Measurements from ENCODE around the gene CCNC. TPM values are rescaled to one million over a fixed set of nuclear protein-coding genes. Genes with fewer than 3 reads are reported as not detected.
A peak's percentile ranks its signal among the peaks of the same experiment; 100 is the strongest.

Gene CCNC
- polyA plus RNA-seq, 4 donors, result 76.6 to 93.8 (median 92.0) TPM

DNA sequence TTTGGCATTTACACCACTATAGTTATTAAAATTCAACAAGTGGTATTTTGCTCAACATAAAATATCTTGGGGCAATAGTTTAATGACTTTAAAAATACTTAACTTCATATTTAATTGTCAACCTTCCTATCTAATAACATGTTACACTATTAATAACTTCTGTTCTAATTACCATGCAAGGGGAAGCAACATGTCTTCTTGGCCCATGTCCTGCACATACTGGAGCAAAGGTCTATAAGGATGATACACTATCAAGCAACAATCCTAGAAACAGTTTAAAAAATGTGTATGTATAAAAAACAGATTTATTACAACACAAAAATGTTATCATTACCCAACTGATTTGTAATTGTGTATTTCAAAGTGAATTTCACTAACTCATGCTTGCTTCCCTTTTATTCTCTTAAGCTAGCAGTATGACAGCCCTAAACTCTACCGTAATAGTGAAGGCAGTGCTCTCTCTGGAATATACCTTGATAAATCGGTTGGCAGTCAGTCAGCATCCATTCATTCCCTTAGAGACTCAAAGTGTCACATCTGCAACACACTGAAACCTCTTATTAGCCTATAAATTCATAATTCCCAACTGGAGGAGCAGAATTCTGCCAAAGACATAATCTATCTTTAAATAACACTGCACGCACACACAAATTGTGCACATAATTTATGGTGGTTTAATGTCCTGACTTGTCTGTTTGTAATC is 18.3 kb downstream of the CCNC start:
- no peak for DNase-seq (ENCODE audit: low read depth in 4 of 4, low spot score in 3 of 4)

DNA sequence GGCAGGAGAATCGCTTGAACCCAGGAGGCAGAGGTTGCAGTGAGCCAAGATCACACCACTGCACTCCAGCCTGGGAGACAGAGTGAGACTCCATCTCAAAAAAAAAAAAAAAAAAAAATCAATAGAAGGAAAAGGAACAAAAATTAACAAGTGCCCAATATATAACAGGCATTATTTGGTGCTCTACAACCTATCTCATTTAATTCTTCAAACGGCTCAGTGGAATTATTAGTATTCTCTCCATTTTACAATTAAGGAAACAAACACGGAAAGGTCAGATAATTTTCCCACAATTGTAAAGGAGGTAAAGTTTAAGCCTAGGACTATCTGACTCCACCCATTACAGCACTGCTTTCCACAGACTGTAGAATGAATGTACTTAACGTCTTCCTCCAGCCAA is 19.8 kb downstream of the CCNC start:
- no peak for DNase-seq (ENCODE audit: low read depth in 4 of 4, low spot score in 3 of 4)

GRCh38 chr6:99547526-99547925 is 20.9 kb downstream of the CCNC start:
- no peak for DNase-seq (ENCODE audit: low read depth in 4 of 4, low spot score in 3 of 4)

GRCh38 chr6:99545442-99545841 is 23.0 kb downstream of the CCNC start:
- no peak for DNase-seq (ENCODE audit: low read depth in 4 of 4, low spot score in 3 of 4)

DNA sequence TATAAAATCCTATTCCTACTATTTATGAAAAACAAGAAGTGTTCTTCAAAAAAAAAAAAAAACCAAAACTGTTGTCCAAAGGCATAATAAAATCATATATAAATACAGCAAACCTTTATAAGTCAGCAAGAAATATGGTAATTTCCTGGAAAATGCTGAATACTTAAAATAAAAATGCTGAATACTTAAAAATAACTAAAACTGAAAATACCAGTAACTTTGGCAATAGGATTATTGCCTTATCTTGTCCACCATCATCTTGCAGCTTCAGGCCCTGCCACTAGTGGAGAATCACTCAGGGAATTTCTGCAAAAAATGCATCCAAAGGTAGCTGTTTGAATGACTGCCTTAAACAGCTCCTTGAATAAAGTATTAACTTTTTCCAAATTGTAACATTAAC is 24.5 kb downstream of the CCNC start:
- no peak for DNase-seq (ENCODE audit: low read depth in 4 of 4, low spot score in 3 of 4)

GRCh38 chr6:99530627-99531026 is 37.8 kb downstream of the CCNC start:
- DNase-seq (ENCODE audit: low read depth in 4 of 4, low spot score in 3 of 4), result no peak

DNA sequence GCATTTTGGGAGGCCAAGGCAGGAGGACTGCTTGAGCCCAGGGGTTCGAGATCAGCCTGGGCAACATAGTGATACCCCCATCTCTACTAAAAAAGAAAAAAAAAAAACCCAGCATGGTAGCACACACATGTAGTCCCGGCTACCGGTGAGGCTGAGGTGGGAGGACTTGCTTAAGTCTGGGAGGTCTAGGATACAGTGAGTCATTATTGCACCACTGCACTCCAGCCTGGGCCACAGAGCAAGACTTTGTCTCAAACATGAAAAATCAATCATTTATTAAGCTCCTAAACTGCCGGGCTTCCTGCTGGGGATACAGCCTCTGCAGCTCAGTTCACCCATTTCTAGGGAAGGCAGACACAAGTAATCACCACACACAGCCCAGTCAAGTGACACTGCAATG is 45.9 kb downstream of the CCNC start:
- no peak for DNase-seq (ENCODE audit: low read depth in 4 of 4, low spot score in 3 of 4)

DNA sequence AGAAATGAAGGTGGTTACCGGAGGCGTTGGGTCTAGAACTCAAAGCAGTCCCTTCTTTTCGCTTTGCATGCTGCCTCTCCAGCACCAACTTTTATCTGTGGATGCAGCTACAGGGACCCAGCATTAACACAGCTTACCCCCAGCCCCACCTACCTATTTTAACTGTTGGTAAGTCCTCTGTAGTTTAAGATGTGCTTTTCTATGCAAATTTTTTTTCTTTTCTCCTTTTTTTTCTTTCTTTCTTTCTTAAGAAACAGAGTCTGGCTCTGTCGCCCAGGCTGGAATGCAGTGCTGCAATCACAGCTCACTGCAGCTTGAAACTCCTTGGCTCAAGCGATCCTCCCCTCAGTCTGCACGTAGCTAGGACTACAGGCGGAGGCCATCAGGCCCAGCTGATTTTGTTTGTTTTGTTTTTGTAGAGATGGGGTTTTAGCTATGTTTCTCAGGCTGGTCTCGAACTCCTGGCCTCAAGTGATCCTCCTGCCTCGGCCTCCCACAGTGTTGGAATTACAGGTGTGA is 46.8 kb downstream of the CCNC start:
- DNase-seq (ENCODE audit: low read depth in 4 of 4, low spot score in 3 of 4), result no peak

DNA sequence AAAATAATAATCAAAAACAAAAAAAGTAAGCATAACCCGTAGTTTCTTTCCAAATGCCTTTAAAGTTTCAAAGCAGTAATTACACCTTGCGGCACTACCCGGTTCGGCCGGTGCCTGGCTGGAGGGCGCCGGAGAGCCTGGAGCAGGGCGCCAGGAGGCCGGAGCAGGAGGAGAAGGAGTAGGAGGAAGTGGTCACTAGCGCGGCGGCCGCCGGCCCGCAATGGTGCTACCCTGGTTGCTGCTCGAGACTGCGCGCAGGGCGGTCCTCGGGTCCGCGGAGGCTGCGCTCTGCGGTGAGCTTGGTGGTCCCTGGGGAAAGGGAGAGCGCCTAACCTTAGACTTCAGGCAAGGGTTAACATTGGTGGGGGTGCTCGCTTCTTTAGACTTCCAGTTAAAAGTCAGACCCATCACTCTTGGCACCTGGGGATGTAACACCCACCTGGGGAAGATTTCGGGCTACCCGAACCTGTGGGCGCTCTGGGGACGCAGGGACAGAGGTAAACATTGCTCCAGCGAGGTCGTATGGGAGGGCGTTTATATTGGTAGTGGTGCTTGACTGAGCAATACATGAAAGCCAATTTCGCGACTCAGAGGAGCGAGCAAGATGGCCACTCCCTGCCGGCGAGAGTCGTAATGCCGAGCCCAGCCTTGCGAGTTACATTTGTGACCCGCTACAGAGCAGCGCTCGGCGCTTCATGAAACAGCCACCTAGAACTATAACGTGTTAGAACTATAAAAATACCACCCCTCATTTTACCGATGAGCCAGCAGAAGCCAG is 47.4 kb downstream of the CCNC start:
- peak; percentile 54 to 78 (median 64) for DNase-seq (ENCODE audit: low read depth in 4 of 4, low spot score in 3 of 4)

GRCh38 chr6:99519446-99519845 is 49.0 kb downstream of the CCNC start:
- DNase-seq (ENCODE audit: low read depth in 4 of 4, low spot score in 3 of 4), result no peak

DNA sequence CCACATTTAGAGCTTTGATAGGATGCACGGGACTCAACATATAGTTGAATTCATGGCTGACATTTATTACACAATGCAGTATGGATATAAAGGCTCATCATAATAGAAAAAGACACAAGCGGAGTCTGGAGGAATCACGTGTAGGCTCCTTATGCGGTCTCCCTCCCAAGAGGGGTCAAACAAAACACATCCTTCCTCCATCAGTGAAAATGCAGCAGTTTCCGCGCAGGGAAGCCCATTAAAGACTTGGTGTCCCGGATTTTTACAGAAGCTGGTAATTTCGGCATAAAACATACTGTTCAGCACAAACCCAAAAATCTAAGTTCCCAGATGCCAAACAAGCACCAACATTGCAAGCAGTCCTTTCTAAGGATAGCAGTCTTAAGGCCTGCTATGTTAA is 54.4 kb downstream of the CCNC start:
- no peak for DNase-seq (ENCODE audit: low read depth in 4 of 4, low spot score in 3 of 4)

DNA sequence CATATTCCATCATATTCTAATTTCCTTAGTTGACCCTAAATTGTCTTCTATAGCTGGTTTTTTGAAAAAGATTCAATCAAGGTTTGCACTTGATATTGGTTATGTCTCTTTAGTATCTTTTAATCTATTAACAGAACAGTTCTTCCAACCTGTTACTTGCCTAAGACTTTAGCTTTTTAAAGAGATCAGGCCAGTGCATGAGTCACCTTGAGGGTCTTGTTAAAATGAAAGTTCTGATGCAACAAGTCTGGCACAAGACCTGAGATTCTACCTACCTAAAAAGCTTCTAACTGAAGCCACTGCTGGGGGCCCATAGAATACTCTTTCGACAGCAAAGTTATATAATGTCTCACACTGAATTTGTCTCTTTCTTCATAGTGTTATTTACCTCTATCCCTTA is 56.4 kb downstream of the CCNC start:
- DNase-seq (ENCODE audit: low read depth in 4 of 4, low spot score in 3 of 4), result no peak

DNA sequence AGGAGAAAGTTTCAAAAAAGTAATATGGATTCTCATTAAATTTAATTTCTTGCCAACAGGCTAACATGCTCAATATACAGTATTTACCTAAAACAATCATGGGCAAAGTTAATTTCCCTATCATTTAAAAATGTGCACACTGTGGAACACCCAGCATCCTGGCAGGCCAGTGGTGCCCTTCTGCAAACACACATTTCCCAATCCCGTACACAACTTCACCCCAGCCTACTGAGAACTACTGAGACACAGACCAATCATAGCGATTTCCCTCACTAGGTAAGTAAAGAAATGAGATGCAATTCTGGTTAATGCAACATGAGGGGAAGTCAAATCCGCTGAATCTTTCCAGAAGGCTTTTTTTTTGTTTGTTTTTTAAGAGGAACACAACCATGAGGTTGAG is 60.8 kb downstream of the CCNC start:
- DNase-seq (ENCODE audit: low read depth in 4 of 4, low spot score in 3 of 4), result no peak

GRCh38 chr6:99501762-99502161 is 66.7 kb downstream of the CCNC start:
- DNase-seq (ENCODE audit: low read depth in 4 of 4, low spot score in 3 of 4), result no peak

DNA sequence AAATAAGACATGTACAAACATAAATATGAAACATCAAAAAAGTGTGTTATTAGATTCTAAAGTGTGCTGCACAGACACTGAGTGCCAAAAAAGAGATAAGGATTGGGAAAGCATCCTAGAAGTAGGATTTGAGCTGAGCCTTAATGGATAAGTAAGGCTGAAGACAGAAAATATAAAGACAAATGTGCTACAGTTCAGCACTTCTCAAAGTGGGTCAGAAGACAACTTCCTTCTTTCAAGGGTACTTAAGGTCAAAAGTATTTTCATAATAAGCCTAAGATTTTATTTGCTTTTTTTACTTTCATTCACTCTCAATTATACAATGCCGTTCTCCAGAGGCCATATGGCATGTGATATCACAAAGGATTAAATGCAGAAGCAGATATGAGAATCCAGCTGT is 70.0 kb downstream of the CCNC start:
- DNase-seq (ENCODE audit: low read depth in 4 of 4, low spot score in 3 of 4), result no peak

- DNase-seq (ENCODE audit: low read depth in 4 of 4, low spot score in 3 of 4), result no peak
Measured at GRCh38 chr6:99495466-99495865, 73.0 kb downstream of the CCNC start.

Other genes starting within 250 kb of the CCNC start
- gene FAXC, start 219.0 kb downstream of the CCNC start, polyA plus RNA-seq (ENCODE audit: insufficient read length in 4 of 4), result 1 to 10 TPM; 4.9 to 6.2 (median 5.5) TPM
- gene COQ3, start 174.5 kb downstream of the CCNC start, polyA plus RNA-seq (ENCODE audit: insufficient read length in 4 of 4), result 10 to 100 TPM; 11.6 to 13.4 (median 12.0) TPM
- gene PNISR, start 143.4 kb downstream of the CCNC start, polyA plus RNA-seq (ENCODE audit: insufficient read length in 4 of 4), result 100 to 1,000 TPM; 239 to 351 (median 316) TPM
- 10 to 100 TPM in 2 of 4 donors, 1 to 10 TPM in 2; 7.7 to 13.7 (median 10.2) TPM for gene USP45, start 53.2 kb downstream of the CCNC start, polyA plus RNA-seq (ENCODE audit: insufficient read length in 4 of 4)
- gene PRDM13, start 38.2 kb upstream of the CCNC start, polyA plus RNA-seq (ENCODE audit: insufficient read length in 4 of 4), result not detected

Data from right renal pelvis (tissue), 4 donors.